Measurements from ENCODE around the gene USP22. TPM values are rescaled to one million over a fixed set of nuclear protein-coding genes. Genes with fewer than 3 reads are reported as not detected.

USP22 gene
- total RNA-seq, 2 experiments from 2014 or later = 147 to 162 TPM

DNA sequence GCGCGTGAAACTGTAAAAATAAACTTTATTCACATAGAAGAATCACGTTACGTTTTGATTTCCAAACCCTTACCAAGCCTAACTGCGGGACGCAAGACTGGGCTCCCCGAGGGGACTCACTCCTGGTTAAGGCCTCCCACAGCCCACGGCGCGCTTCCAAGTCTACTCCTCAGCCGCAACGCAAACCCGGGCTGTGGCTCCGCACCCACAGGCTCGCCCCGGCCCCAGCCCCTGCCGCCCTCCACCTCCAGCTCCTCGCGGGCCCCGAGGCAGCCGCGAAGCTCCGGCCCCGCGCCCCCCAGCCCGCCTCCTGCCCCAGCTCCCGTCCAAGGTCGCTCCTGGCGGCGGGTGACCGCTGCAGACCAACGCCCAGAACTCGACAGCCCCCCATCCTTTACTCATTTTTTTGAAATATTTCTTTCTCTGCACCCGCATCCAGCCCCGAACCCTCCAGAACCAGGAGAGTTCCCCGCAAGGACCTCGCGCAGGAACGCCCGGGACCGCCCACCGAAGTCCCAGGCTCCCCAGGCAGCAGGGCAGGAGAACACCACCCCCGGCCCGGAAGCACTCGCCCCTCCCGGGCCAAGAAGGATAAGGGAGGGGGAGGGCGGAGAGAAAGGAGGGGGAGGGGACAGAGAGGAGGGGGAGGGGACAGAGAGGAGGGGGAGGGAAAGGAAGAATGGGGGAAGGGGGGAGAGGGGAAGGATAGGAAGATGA lies 912 bp downstream of the USP22 start:
- H3K9me3 Mint-ChIP-seq = no peaks in the 10 kb centered on the region

DNA sequence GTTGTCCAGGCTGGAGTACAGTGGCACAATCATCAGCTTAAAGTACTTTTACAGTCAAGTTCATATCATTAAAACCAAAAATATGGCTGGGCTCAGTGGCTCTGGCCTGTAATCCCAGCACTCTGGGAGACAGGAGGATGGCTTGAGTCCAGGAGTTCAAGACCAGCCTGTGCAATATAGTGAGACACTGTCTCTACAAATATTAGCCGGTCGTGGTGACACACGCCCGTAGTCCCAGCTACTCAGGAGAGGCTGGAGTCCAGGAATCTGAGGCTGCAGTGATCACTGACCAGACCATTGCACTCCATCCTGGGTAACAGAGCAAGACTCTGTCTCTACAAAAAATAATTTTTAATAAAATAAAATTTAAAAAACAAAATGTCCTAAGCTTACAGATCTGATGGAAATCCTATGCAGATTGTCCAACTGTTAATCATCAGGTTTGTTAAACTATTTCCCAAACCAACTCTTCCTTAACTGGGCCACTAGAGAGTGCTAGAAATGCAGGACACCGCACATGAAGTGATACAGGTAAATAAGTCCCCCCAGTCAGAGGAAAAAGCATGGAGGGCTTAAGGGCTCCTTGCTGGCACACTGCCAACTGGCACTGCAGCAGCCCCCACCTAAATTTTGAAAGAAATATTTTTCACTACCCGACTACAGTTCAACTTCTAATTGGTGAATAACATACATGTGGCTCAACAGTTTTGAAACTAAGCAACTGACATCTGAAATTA lies 2.8 kb downstream of the USP22 start:
- Mint-ChIP-seq H3K27ac (peak overlapping the region; percentile 89), H3K9me3 (no peaks in the 10 kb centered on the region), H3K4me3 (peak overlapping the region; percentile 99), H3K36me3 (ENCODE audit: low read depth) (peaks cover 31% of the 10 kb centered on the region), H3K27me3 (no peaks in the 10 kb centered on the region), H3K4me1 (peaks cover 54% of the 10 kb centered on the region)
- DNase-seq = peak; percentile 31
- ChIA-PET POLR2A (no interaction called here), CTCF (interaction anchor here (0.7 to 0.8 kb wide), 2 partner anchors 175 to 237 kb away, joined by 3 read pairs; no protein-coding TSS in a partner anchor)

More for the DNA sequence above, 912 bp downstream of the USP22 start:
- peaks cover 20% of the 10 kb centered on the region for H3K36me3 Mint-ChIP-seq (ENCODE audit: low read depth)
- ChIA-PET CTCF (interaction anchor here (2.2 kb wide), 1 partner anchor 10 kb away, joined by 8 read pairs; no protein-coding TSS in a partner anchor), POLR2A (no interaction called here)
- DNase-seq = peak; percentile 78
- peaks cover 36% of the 10 kb centered on the region for H3K4me1 Mint-ChIP-seq
- peak overlapping the region; percentile 99 for H3K4me3 Mint-ChIP-seq
- H3K27me3 Mint-ChIP-seq = no peaks in the 10 kb centered on the region
- H3K27ac Mint-ChIP-seq = peak overlapping the region; percentile 94

DNA sequence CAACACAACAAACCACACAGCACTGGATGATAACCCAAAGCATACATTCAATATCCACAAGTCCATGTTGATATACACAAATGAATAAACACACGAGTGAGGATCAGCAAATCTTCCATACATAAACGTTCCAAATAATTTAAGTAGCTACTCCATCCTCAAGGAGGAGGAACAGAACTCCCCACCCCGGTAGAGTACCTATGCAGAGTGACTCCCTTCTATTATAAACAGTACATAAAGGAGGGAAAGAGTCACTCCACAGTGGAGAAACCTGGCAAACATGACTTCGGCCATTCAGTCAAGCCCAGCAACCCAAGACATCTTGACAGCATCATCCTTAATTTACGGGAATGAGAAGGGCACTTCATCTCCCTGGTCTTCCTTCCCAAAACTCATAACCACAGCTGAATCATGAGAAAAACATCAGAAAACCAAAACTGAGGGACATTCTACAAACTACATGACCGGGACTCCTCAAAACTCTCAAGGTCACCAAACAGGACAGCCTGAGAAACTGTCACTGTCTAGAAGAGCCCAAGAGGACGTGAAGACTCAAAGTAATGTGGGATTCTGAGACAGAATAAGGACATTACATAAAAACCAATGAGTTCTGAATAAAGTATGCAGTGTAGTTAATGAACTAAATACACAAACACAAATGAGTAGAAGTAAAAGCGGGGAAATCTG lies 5.6 kb downstream of the USP22 start:
- H3K36me3 Mint-ChIP-seq (ENCODE audit: low read depth) = peaks cover 38% of the 10 kb centered on the region
- DNase-seq = no peak
- no peaks in the 10 kb centered on the region for H3K9me3 Mint-ChIP-seq
- CTCF ChIA-PET = no interaction called here
- POLR2A ChIA-PET = no interaction called here
- H3K27me3 Mint-ChIP-seq = no peaks in the 10 kb centered on the region
- peaks cover 67% of the 10 kb centered on the region for H3K4me1 Mint-ChIP-seq
- H3K27ac Mint-ChIP-seq = no peak overlapping the region
- H3K4me3 Mint-ChIP-seq = no peak overlapping the region

DNA sequence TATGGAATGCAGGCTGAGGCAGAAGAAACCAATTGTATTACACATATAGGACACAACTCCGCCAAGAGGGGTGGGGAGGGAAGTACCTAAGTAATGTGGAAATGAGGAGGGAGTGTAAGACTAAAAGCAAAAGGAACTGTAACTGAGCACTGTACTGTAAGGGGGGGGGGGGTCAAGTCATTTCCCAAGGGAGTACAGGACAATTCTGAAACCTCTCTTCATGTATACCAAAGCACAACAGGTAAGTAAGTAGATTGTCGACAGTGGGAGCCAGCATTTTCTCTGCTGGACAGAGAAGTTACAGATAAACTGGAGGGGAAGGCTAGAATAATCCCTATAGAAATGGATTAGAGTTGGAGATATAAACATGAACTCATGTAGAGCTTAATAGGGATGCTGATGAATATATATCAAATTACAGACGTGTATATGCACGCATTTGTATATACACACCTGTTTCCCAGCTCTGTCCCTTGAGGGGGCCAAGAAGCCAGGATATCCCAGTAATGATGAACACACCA lies 6.4 kb downstream of the USP22 start:
- Mint-ChIP-seq H3K36me3 (ENCODE audit: low read depth) (peaks cover 39% of the 10 kb centered on the region), H3K9me3 (no peaks in the 10 kb centered on the region), H3K4me1 (peaks cover 73% of the 10 kb centered on the region), H3K27me3 (no peaks in the 10 kb centered on the region), H3K4me3 (no peak overlapping the region), H3K27ac (peak overlapping the region; percentile 85)
- ChIA-PET POLR2A (no interaction called here), CTCF (interaction anchor here (0.5 kb wide), 1 partner anchor 18 kb away, joined by 4 read pairs; no protein-coding TSS in a partner anchor)
- DNase-seq = no peak

DNA sequence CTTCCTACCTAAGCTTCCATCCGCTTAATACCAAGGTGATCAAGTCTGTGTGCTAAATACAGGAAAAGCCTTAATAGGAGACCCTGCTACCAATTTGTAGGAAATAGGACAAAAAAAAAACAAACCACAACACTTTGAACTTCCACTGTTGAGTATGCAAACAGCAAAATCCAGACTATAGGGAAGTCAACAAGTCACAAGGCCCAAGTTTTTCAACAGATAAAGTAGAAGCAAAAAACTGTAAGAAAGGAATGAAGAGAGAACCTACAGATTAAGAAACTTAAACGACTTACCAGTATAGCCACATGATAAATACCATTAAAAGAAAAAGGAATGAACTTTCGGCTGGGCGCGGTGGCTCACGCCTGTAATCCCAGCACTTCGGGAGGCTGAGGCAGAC lies 7.4 kb downstream of the USP22 start:
- DNase-seq = no peak
- CTCF ChIA-PET = interaction anchor here (0.6 to 2.9 kb wide), 2 partner anchors 8 to 182 kb away, joined by 3 to 14 read pairs; partner anchors contain the start of gene USP22
- POLR2A ChIA-PET = no interaction called here
- H3K4me3 Mint-ChIP-seq = peak overlapping the region; percentile 72
- no peaks in the 10 kb centered on the region for H3K9me3 Mint-ChIP-seq
- peaks cover 75% of the 10 kb centered on the region for H3K4me1 Mint-ChIP-seq
- no peaks in the 10 kb centered on the region for H3K27me3 Mint-ChIP-seq
- H3K36me3 Mint-ChIP-seq (ENCODE audit: low read depth) = peaks cover 37% of the 10 kb centered on the region
- H3K27ac Mint-ChIP-seq = peak overlapping the region; percentile 91

DNA sequence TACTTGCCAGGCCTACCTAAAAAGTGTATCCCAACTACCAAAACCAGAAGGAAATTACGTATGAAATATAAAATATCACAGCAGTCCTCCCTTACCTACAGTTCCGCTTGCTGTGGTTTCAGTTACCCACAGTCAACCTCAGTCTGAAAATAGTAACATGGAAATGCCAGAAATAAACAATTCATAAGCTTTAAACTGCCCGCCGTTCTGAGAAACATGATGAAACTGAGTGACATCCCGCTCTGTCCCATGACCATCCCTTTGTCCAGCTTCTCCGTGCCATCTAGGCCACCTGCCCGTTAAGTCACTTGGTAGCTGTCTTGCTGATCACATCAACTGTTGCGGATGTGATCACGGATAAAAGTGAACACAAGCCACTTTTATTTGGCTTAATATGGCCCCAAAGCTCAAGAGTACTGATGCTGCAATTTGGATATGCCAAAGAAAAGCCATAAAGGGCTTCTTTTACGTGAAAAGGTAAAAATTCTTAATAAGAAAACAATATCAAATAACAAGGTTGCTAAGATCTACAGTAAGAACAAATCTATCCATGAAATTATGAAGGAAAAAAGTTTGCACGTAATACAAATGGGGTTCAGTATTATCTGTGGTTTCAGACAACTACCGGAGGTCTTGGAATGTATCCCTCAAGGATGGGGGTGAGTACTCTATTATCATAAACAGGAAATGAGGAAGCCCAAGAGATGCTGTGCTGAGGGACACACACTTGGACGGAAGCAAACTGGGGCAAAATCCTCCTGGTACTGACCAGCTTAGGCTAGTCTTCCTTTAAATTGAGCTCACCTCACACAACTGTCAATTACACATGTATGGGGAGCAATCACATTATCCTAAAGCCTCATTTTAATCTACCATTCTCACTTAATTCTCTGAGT lies 8.2 kb downstream of the USP22 start:
- Mint-ChIP-seq H3K4me1 (peaks cover 75% of the 10 kb centered on the region), H3K27ac (peak overlapping the region; percentile 91), H3K9me3 (no peaks in the 10 kb centered on the region), H3K4me3 (peak overlapping the region; percentile 72), H3K36me3 (ENCODE audit: low read depth) (peaks cover 35% of the 10 kb centered on the region), H3K27me3 (no peaks in the 10 kb centered on the region)
- peak; percentile 70 for DNase-seq
- POLR2A ChIA-PET = interaction anchor here (1.8 kb wide), 1 partner anchor 9 kb away, joined by 6 read pairs; the partner anchor contains the start of gene USP22
- CTCF ChIA-PET = interaction anchor here (1.0 to 2.9 kb wide), 2 partner anchors 9 to 13 kb away, joined by 3 to 14 read pairs; partner anchors contain the start of gene USP22

DNA sequence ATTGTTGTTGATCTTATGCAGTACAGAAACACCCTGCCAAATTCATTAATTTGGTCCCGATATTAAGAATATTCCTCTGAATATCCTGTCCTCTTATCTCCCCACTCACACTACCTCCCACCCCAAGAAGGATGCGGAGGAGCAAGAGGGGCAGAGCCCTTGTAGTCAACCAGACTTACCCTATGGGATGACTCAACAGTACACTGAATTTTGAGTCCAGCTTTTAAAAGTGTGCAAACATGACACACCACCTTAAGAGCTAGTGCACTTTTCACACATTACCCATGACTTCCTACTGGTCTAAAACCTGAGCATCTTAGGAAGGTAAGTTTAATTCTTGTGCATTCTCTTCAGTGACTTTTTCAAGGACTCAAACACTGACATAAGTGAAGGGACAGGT lies 9.5 kb downstream of the USP22 start:
- H3K36me3 Mint-ChIP-seq (ENCODE audit: low read depth) = peaks cover 38% of the 10 kb centered on the region
- DNase-seq = no peak
- CTCF ChIA-PET = interaction anchor here (2.9 kb wide), 1 partner anchor 10 kb away, joined by 14 read pairs; the partner anchor contains the start of gene USP22
- H3K4me3 Mint-ChIP-seq = peak overlapping the region; percentile 52
- H3K27ac Mint-ChIP-seq = peak overlapping the region; percentile 70
- POLR2A ChIA-PET = interaction anchor here (1.8 kb wide), 1 partner anchor 10 kb away, joined by 6 read pairs; the partner anchor contains the start of gene USP22
- peaks cover 79% of the 10 kb centered on the region for H3K4me1 Mint-ChIP-seq
- H3K9me3 Mint-ChIP-seq = no peaks in the 10 kb centered on the region
- no peaks in the 10 kb centered on the region for H3K27me3 Mint-ChIP-seq

DNA sequence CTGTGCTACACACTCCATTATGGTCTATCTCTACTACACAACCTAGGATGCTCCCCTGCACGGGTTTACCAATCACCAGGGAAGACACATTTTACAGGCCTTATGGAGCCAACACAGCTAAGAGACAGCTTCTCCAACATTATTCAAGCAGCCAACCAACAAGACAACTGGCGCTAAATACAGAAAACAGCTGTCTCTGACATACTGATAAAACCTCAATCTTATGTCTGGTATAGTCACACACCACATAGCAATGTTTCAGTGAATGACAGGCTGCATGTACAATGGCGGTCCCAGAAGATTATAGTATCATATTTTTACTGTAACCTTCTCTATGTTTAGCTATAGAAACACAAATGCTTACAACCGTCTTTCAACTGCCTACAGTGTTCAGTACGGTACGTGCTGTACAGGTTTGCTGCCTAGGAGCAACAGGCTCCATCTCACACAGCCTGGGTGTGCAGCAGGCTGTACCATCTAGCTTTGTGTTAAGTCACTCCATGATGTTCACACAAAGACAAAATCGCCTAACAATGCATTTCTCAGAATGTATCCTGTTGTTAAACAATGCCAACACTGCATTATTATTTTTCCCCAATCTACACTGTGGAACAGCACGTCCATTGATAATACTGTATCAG lies 10.9 kb downstream of the USP22 start:
- peaks cover 76% of the 10 kb centered on the region for H3K4me1 Mint-ChIP-seq
- no peak for DNase-seq
- CTCF ChIA-PET = interaction anchor here (1.1 kb wide), 1 partner anchor 11 kb away, joined by 8 read pairs; the partner anchor contains the start of gene USP22
- H3K27ac Mint-ChIP-seq = peak overlapping the region; percentile 10
- POLR2A ChIA-PET = no interaction called here
- no peaks in the 10 kb centered on the region for H3K9me3 Mint-ChIP-seq
- H3K4me3 Mint-ChIP-seq = no peak overlapping the region
- H3K36me3 Mint-ChIP-seq (ENCODE audit: low read depth) = peaks cover 41% of the 10 kb centered on the region
- H3K27me3 Mint-ChIP-seq = no peaks in the 10 kb centered on the region

DNA sequence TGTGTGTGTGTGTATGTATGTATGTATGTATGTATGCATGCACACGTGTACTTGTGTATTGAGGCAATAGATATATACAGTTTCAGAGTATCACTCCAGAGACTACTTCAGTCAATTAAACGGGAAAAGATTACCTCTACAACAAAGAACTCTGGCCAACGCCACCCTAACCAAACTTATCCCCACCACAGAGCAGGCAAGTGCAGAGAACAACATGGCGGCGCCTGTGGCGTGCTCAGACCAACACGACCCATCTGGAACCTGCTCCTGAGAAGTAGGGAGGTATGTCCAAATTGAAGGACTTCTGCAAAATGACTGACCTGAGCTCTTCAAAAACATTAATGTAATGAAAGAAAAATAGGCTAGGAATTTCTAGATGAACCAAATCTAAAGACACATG lies 12.4 kb downstream of the USP22 start:
- H3K27me3 Mint-ChIP-seq = no peaks in the 10 kb centered on the region
- no peak overlapping the region for H3K4me3 Mint-ChIP-seq
- ChIA-PET CTCF (interaction anchor here (0.7 kb wide), 1 partner anchor 13 kb away, joined by 3 read pairs; the partner anchor contains the start of gene USP22), POLR2A (no interaction called here)
- H3K36me3 Mint-ChIP-seq (ENCODE audit: low read depth) = peaks cover 40% of the 10 kb centered on the region
- no peak overlapping the region for H3K27ac Mint-ChIP-seq
- H3K9me3 Mint-ChIP-seq = no peaks in the 10 kb centered on the region
- H3K4me1 Mint-ChIP-seq = peaks cover 69% of the 10 kb centered on the region
- DNase-seq = no peak

DNA sequence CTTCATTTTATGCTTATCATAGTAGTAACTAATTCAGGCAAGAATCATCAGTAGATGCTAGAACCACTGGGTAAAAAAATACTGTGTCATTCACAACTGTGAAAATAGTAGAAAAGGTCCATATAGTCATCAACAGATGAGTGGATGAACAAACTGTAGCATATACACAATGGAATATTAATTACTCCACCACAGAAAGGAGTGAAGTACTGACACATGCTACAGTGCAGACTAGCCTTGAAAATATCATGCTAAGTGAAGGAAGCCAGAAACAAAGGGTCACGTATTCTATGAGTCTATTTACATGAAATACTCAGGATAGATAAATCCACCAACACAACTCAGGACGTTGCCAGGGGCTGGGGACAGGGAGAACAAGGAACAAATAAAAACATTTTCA lies 13.3 kb downstream of the USP22 start:
- Mint-ChIP-seq H3K9me3 (no peaks in the 10 kb centered on the region), H3K27ac (peak overlapping the region; percentile 42), H3K27me3 (no peaks in the 10 kb centered on the region), H3K36me3 (ENCODE audit: low read depth) (peaks cover 47% of the 10 kb centered on the region), H3K4me3 (no peak overlapping the region), H3K4me1 (peaks cover 69% of the 10 kb centered on the region)
- CTCF ChIA-PET = no interaction called here
- no peak for DNase-seq
- POLR2A ChIA-PET = no interaction called here

DNA sequence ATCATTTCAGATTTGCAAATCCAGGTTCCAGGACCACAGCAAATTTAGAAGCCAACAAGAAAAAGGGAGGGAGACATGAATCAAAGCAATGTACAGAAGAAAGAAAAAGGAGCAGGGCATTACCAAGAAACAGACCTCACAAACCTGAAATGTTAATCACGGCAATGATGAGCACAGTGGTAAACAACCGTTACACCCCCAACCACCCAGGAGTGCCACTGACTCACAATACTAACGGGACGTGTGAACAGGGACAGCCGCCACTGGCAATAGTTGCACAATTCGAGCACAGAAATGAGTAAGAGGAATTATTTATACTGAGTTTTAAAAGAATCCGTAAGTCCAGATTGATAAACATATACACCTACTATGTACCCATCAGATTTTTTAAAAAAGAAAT lies 13.8 kb downstream of the USP22 start:
- CTCF ChIA-PET = no interaction called here
- peaks cover 49% of the 10 kb centered on the region for H3K36me3 Mint-ChIP-seq (ENCODE audit: low read depth)

More for the DNA sequence above, 13.8 kb downstream of the USP22 start:
- DNase-seq = no peak
- Mint-ChIP-seq H3K4me3 (no peak overlapping the region), H3K9me3 (no peaks in the 10 kb centered on the region), H3K27me3 (no peaks in the 10 kb centered on the region), H3K27ac (no peak overlapping the region), H3K4me1 (peaks cover 69% of the 10 kb centered on the region)
- POLR2A ChIA-PET = interaction anchor here (0.6 kb wide), 1 partner anchor 1098 kb away, joined by 4 read pairs; no protein-coding TSS in a partner anchor
